Right lobe of liver (tissue), 4 donors: Measurements from ENCODE around the gene GLT1D1.

Experiments
- CTCF ChIP-seq, 4 donors: fragments of 200-600 bp in 3 of 4; fragments of 450-650 bp in 1 of 4; IDR thresholded peaks; one replicate each; pipeline versions ENCODE4 v1.5.1 to v1.8.0; 2016 to 2022; ENCODE audit warnings: antibody characterized with exemption in 4 of 4, mild to moderate bottlenecking in 2 of 4
- POLR2A ChIP-seq: fragments of 450-650 bp; IDR thresholded peaks from one replicate; pipeline ENCODE4 v1.6.1; 2017; ENCODE audit warnings: antibody characterized with exemption, mild to moderate bottlenecking
- donor health status: DM: no; HTN: no; CAD: no.
- donor health status: DM: no; HTN: no; CAD: no.
- donor health status: DM: no; HTN: yes; CAD: no.

GRCh38 chr12:128932521-128932920 lies 79.2 kb downstream of the GLT1D1 start:
- TF ChIP-seq CTCF (IDR thresholded peaks at IDR 0.05): no peak
- no peak for TF ChIP-seq POLR2A
